NCI-H345 (cell line): ENCODE data around the gene ZSWIM8.
A peak's percentile ranks its signal among the peaks of the same experiment; 100 is the strongest.
"Not testable (repeated sequence)": the region's sequence is repeated elsewhere in the genome, so short reads cannot be mapped to it uniquely, and the experiment has no call there.

Experiments
- DNase-seq: peaks from one replicate; lab custom pipeline; 2025; lab: John Stamatoyannopoulos, UW

Gene ZSWIM8

DNA sequence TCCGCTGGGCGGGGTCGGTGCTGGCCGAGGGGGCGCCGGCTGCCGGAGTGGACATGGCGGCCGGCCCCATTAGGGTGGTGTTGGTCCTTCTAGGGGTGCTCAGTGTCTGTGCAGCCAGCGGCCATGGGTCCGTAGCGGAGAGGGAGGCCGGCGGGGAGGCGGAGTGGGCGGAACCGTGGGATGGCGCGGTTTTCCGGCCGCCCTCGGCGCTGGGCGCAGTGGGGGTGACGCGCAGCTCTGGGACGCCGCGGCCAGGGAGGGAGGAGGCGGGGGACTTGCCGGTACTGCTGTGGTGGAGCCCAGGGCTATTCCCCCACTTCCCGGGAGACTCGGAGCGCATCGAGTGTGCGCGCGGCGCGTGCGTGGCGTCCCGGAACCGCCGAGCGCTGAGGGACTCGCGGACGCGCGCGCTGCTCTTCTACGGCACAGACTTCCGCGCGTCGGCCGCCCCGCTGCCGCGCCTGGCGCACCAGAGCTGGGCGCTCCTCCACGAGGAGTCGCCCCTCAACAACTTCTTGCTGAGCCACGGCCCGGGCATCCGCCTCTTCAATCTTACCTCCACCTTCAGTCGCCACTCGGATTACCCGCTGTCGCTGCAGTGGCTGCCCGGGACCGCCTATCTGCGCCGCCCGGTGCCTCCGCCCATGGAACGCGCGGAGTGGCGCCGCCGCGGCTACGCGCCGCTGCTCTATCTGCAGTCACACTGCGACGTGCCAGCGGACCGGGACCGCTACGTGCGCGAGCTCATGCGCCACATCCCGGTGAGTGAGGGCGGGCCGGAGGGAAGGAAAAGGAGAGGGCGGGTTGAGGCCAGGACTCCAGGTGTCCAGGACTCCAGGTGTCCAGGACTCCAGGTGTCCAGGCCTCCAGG lies 12.9 kb upstream of the ZSWIM8 start:
- peak; percentile 65 for DNase-seq

- no peak for DNase-seq
Measured at GRCh38 chr10:73773152-73773879, 12.1 kb upstream of the ZSWIM8 start.

GRCh38 chr10:73774637-73775036 lies 10.8 kb upstream of the ZSWIM8 start:
- no peak for DNase-seq

- no peak for DNase-seq
Measured at GRCh38 chr10:73779018-73779417, 6.4 kb upstream of the ZSWIM8 start.

- no peak for DNase-seq
Measured at GRCh38 chr10:73779539-73780197, 5.7 kb upstream of the ZSWIM8 start.

DNA sequence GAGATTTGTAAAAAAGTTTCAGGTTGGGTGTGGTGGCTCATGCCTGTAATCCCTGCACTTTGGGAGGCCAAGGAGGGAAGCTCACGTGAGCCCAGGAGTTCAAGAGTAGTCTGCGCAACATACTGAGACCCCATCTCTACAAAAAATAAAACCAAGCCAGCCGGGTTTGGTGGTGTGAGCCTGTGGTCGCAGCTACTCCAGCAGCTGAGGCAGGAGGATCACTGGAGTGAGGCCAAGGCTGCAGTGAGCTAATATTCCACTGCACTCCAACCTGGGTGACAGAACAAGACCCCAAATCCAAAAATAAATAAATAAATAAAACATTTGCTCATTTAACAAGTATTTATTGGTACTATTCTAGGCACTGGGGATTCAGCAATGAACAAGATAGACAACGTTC lies 5.1 kb upstream of the ZSWIM8 start:
- DNase-seq, result no peak

DNA sequence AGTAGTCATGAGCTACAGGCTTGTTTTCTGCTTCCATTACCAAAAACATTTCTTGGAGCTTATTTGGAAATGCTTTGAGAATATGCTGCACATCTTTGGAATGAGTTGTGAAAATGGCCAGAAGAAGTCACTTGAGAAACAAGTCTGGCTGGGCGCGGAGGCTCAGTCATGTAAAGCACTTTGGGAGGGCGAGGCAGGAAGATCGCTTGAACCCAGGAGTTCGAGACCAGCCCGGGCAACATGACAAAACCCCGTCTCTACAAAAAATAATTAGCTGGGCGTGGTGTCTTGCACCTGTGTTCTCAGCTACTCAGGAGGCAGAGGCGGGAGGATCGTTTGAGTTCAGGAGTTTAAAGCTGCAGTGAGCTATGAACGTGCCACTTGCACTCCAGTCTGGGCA lies 4.4 kb upstream of the ZSWIM8 start:
- DNase-seq, result no peak

- DNase-seq, result no peak
Measured at GRCh38 chr10:73781548-73781878, 3.9 kb upstream of the ZSWIM8 start.

- peak; percentile 77 for DNase-seq
Measured at GRCh38 chr10:73781879-73782748, 3.3 kb upstream of the ZSWIM8 start, which contains the start of gene CHCHD1. Gene CHCHD1, plus strand, starts transcription at chr10:73782048. Its CDS starts 28 bp downstream, at chr10:73782076.

DNA sequence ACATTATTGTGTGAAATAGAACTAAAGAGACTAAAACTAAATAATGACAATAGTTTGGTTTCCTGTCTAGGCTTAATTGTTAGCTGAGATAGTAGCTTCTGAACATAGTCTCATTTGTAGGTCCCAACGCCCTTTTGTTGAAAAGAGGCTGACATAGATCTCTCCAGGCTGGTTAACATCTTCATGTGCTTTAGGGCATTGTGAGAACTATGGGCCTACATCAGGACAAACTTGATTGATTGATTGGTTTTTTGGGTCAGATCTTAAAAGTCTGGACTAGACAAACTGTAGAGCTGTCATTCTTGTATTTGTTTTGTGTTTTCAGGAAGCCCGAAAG lies 2.7 kb upstream of the ZSWIM8 start:
- no peak for DNase-seq

- no peak for DNase-seq
Measured at GRCh38 chr10:73785721-73786511, 510 bp downstream of the ZSWIM8 start.

GRCh38 chr10:73786512-73786885 lies 1.1 kb downstream of the ZSWIM8 start:
- DNase-seq, result no peak

GRCh38 chr10:73787031-73787800 lies 1.8 kb downstream of the ZSWIM8 start:
- DNase-seq, result not testable (repeated sequence)

DNA sequence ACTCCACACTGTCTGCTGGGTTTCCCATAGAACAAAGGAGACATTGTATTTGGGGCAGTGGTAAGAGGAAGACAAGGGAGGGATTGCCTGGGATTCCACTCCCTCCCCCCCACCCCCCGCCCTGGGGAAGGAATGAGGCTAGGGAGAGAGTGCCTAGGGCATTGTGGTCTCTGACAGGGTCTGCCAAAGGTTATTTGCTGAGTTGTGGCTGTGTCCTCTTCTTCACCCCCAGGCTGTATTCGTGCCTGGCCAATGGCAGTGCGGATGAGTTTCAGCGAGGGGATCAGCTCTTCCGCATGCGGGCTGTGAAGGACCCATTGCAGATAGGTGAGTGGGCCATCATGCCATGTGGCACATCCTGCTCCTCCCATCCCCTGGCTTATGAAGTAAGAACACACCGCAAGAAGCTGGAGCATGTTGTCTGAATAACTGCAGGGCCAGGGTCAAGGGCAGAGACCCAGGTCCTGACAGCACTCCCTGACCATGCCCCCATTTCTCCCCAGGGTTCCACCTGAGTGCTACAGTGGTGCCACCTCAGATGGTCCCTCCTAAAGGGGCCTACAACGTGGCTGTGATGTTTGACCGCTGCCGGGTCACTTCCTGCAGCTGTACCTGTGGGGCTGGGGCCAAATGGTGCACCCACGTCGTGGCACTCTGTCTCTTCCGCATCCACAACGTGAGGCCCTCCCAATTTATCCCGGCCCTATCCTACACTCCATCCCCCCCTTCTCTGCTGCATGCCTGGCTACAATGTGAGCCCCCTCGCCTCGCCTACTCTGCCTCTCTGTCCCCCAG lies 3.7 kb downstream of the ZSWIM8 start:
- no peak for DNase-seq

DNA sequence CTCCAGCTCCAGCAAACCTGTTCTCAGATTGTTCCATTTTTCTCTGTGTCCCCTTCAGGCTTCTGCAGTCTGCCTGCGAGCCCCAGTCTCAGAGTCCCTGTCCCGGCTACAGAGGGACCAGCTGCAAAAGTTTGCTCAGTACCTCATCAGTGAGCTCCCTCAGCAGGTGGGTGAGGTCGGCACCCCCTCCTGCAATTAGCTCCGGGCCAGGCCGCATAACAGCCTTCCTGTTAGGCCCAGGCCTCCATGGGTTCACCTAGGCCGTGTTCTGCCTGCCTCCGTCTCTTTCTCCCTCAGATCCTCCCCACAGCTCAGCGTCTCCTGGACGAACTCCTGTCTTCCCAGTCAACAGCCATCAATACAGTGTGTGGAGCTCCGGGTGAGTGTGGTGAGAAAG lies 4.3 kb downstream of the ZSWIM8 start:
- DNase-seq, result no peak

DNA sequence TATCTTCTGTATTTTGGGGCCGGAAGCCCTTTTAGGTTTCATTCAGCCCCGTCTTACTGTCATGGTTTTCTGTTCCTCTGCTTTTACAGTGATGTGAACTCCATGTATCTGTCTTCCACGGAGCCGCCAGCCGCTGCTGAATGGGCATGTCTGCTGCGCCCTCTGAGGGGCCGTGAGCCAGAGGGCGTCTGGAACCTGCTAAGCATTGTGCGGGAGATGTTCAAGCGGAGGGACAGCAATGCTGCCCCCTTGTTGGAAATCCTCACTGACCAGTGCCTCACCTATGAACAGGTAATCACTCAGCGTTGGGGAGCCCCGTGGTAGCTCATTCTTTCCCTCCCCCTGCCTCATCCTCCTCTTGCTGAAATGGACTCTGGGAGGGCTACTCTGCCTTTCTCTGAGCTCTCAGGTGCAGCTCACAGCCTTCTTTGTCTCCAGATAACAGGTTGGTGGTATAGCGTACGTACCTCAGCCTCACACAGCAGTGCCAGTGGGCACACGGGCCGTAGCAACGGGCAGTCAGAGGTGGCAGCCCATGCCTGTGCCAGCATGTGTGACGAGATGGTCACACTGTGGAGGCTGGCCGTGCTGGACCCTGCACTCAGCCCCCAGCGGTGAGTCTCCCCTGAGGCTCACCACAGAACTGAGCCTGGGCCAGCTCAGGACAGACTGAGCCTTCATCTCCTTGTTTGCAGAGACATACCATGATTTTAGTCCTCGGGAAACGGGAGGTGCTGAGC lies 5.7 kb downstream of the ZSWIM8 start:
- DNase-seq, result no peak

DNA sequence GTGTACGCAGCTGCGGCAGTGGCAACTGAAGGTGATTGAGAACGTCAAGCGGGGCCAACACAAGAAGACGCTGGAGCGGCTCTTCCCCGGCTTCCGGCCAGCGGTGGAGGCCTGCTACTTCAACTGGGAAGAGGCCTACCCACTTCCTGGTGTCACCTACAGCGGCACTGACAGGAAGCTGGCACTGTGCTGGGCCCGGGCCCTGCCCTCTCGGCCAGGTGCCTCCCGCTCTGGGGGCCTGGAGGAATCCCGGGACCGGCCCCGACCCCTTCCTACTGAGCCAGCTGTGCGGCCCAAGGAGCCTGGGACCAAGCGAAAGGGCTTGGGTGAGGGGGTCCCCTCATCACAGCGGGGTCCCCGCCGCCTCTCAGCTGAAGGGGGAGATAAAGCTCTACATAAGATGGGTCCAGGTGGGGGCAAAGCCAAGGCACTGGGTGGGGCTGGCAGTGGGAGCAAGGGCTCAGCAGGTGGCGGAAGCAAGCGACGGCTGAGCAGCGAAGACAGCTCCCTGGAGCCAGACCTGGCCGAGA lies 6.5 kb downstream of the ZSWIM8 start:
- DNase-seq, result no peak

- no peak for DNase-seq
Measured at GRCh38 chr10:73793456-73793855, 8.1 kb downstream of the ZSWIM8 start.

DNA sequence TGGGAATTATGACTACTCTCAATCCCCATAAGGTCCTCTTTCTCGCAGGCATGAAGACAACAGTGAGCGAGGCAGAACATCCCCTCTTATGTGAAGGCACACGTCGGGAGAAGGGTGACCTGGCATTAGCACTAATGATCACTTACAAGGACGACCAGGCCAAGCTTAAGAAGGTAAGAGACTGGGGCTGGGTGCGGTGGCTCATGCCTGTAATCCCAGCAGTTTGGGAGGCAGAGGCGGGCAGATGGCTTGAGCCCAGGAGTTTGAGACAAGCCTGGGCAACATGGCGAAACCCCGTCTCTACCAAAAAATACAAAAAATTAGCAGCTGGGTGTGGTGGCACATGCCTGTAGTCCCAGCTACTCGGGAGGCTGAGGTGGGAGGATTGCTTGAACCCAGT lies 10.1 kb downstream of the ZSWIM8 start:
- DNase-seq, result not testable (repeated sequence)
